ENCODE data around the gene ZFAND3.

Gene ZFAND3

GRCh38 chr6:38004908-38005307 is 185.4 kb downstream of the ZFAND3 start:
- no peak for DNase-seq (ENCODE audit: low spot score)

- DNase-seq (ENCODE audit: low spot score) = no peak
Observed at GRCh38 chr6:38011937-38012336, 192.4 kb downstream of the ZFAND3 start.

GRCh38 chr6:38012573-38012972 is 193.0 kb downstream of the ZFAND3 start:
- peak; percentile 57 for DNase-seq (ENCODE audit: low spot score)

- DNase-seq (ENCODE audit: low spot score) = no peak
Observed at GRCh38 chr6:38015341-38015740, 195.8 kb downstream of the ZFAND3 start.

GRCh38 chr6:38016824-38017223 is 197.3 kb downstream of the ZFAND3 start:
- DNase-seq (ENCODE audit: low spot score) = no peak

GRCh38 chr6:38018755-38019165 is 199.2 kb downstream of the ZFAND3 start:
- no peak for DNase-seq (ENCODE audit: low spot score)

- DNase-seq (ENCODE audit: low spot score) = peak; percentile 73
Observed at GRCh38 chr6:38020593-38020992, 201.1 kb downstream of the ZFAND3 start.

- DNase-seq (ENCODE audit: low spot score) = no peak
Observed at GRCh38 chr6:38021029-38021428, 201.5 kb downstream of the ZFAND3 start.

- no peak for DNase-seq (ENCODE audit: low spot score)
Observed at GRCh38 chr6:38021571-38021970, 202.0 kb downstream of the ZFAND3 start.

- no peak for DNase-seq (ENCODE audit: low spot score)
Observed at GRCh38 chr6:38022688-38023087, 203.2 kb downstream of the ZFAND3 start.

GRCh38 chr6:38024908-38025307 is 205.4 kb downstream of the ZFAND3 start:
- no peak for DNase-seq (ENCODE audit: low spot score)

GRCh38 chr6:38025451-38025850 is 205.9 kb downstream of the ZFAND3 start:
- DNase-seq (ENCODE audit: low spot score) = no peak

GRCh38 chr6:38027685-38028373 is 208.3 kb downstream of the ZFAND3 start:
- peak; percentile 16 for DNase-seq (ENCODE audit: low spot score)

GRCh38 chr6:38030380-38030779 is 210.9 kb downstream of the ZFAND3 start:
- DNase-seq (ENCODE audit: low spot score) = no peak

GRCh38 chr6:38032797-38033196 is 213.3 kb downstream of the ZFAND3 start:
- DNase-seq (ENCODE audit: low spot score) = no peak

GRCh38 chr6:38033442-38033982 is 214.0 kb downstream of the ZFAND3 start:
- no peak for DNase-seq (ENCODE audit: low spot score)

- peak; percentile 21 for DNase-seq (ENCODE audit: low spot score)
Observed at GRCh38 chr6:38034274-38034914, 214.9 kb downstream of the ZFAND3 start.

GRCh38 chr6:38035478-38035877 is 216.0 kb downstream of the ZFAND3 start:
- DNase-seq (ENCODE audit: low spot score) = no peak

- DNase-seq (ENCODE audit: low spot score) = no peak
Observed at GRCh38 chr6:38039502-38039901, 220.0 kb downstream of the ZFAND3 start.

GRCh38 chr6:38040254-38040653 is 220.7 kb downstream of the ZFAND3 start:
- no peak for DNase-seq (ENCODE audit: low spot score)

- no peak for DNase-seq (ENCODE audit: low spot score)
Observed at GRCh38 chr6:38043259-38043753, 223.8 kb downstream of the ZFAND3 start.

GRCh38 chr6:38045701-38046305 is 226.3 kb downstream of the ZFAND3 start:
- no peak for DNase-seq (ENCODE audit: low spot score)

Data from SK-N-DZ (cell line).